ENCODE data around the gene MTRR.

Gene MTRR

DNA sequence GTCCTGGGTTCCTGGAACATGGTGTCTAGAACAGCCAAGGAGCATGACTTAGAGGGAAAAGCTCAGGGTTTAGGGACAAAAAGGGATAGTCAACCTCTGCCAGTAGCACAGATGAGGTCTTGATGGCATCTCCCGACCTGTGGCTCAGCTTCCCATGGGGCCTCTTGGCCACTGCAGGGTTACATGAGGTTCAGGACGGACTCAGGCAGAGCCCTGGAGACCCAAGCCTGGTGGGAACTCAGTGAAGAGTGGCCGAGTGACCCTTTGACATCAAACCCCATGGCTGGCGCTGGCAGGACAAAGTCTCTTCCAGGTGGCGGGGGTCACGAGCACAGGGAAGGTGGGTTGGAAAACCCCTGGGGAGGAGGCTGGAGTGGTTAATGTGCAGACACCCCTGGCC, 57.8 kb downstream of the MTRR start:
- intact Hi-C loops (cut with DNase I): loop anchor here (10.0 kb wide), 1 partner anchor 1278 kb away; no protein-coding TSS in a partner anchor

DNA sequence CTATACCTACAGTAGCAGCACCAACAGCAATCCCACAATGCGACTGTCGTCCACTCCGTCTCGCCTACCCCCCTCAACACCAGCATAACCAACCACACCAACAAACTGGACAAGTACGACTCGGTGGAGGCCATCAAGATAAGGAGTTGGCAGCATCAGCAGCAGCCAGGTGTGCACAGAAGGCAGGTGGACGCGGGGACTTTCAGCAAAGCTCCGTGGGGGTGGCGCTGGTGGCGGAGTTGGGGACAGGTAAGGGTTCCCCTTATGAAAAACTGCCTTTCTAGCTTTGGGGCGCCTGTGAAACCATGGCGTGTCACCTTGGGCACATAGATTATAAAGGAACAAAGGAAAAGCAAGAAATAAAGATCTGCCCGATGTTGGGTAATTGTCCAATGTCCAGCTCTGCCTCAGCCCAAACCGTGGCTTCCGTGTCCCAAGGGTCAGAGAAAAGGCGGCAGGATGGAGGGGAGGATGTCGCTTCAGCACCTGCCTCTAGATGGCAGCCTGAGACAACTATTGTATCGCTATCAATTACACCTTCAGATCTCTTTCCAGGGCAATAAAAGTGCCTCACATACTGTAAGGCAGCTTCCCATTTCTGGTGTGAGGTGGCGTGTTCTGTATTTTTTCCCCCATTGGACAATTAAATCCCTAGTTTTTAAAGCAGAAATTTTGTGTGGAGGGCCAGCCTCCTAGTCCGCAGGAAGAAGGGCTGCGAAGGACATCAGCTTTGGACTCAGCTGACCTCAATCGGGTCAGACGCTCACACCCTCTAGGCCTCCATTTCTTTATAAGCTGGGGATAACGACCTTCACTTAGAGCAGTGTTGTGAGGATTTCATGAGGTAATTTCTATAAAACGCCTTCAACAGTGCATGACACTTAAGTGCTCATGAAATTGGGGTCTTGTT, 58.8 kb downstream of the MTRR start:
- peak; percentile 9 to 86 (median 58) for DNase-seq
- intact Hi-C loops (cut with DNase I): loop anchor here (10.0 kb wide), 1 partner anchor 1277 kb away; no protein-coding TSS in a partner anchor

More for the DNA sequence above, 57.8 kb downstream of the MTRR start:
- no peak for DNase-seq

DNA sequence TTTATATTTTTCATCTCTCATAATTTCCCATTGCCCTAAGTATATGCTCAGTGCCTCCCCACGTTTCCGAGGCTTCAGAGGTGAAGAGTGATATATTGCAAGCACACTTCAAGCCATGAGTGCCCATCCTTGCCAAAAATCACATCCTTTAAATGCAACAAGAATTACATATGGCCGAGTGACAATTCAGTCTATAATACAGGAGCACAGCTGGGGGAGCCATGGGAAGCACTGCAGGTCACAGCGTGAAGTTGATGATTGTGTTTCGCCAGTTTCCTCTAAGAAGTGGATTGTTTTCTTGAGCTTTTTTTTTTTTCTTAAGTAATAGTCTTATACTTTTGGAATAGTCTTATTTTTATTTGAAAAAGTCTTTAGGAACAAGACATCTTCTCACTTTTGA, 61.1 kb downstream of the MTRR start:
- no peak for DNase-seq
- intact Hi-C loops (cut with DNase I): no loop called here

- intact Hi-C loops (cut with DNase I): no loop called here
- no peak for DNase-seq
Observed at GRCh38 chr5:7941692-7942091, 72.7 kb downstream of the MTRR start.

DNA sequence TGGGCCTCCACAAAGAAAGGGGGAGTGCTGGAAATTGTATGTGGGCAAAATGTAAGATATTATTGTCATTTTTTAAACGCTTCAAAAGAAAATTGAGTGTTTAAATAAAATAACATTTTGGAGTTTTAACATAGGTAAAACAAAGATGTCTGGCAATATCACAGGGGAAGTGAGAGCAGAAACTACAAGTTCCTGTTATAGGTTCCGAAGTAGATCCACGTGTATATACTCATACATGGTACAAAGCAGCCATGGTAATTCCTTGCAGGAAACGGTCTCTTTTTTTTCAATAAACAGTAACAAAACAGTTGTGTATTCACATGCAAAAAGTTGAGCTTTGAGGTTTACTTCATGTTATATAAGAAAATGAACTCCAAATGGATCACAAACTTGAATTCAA, 78.4 kb downstream of the MTRR start:
- DNase-seq: no peak
- intact Hi-C loops (cut with DNase I): no loop called here
